Fibroblast of villous mesenchyme (primary cell): ENCODE measurements around the gene NACC2. TPM values are rescaled to one million over a fixed set of nuclear protein-coding genes. Genes with fewer than 3 reads are reported as not detected.

ENCODE experiments used
- DNase-seq: peaks from one replicate; pipeline ENCODE4 v3.0.0-alpha.2; 2010; ENCODE audit warnings: low read depth
- H3K4me3 ChIP-seq: 2 replicates; pipeline ENCODE4 v1.5.1; 2011; ENCODE audit warnings: low read depth, mild to moderate bottlenecking, low read length
- CTCF ChIP-seq: IDR thresholded peaks from 2 replicates; pipeline ENCODE4 v1.5.1; 2012; ENCODE audit warnings: low read depth, mild to moderate bottlenecking, low read length; ENCODE audit not compliant: insufficient read depth
- total RNA-seq: library from RNA; depleted of rRNA; stranded (reverse); fragments of >200 nt; gene quantifications from 2 replicates; pipeline ENCODE4 v1.2.3, GENCODE V29; 2012

NACC2 gene
- total RNA-seq, 1 donor: 34.1 TPM

GRCh38 chr9:136140966-136141365, 45.9 kb upstream of the NACC2 start:
- TF ChIP-seq CTCF: no peak
- no peak for DNase-seq
- no peak overlapping the region for H3K4me3 ChIP-seq

GRCh38 chr9:136140046-136140445, 45.0 kb upstream of the NACC2 start:
- no peak for DNase-seq
- H3K4me3 ChIP-seq: no peak overlapping the region
- TF ChIP-seq CTCF: no peak

GRCh38 chr9:136138566-136138965, 43.5 kb upstream of the NACC2 start:
- H3K4me3 ChIP-seq: no peak overlapping the region
- DNase-seq: peak; percentile 26
- TF ChIP-seq CTCF: peak; percentile 43

- no peak for TF ChIP-seq CTCF
- no peak overlapping the region for H3K4me3 ChIP-seq
- DNase-seq: no peak
Measured at GRCh38 chr9:136137321-136138265, 42.5 kb upstream of the NACC2 start.

GRCh38 chr9:136136127-136136925, 41.2 kb upstream of the NACC2 start:
- H3K4me3 ChIP-seq: no peak overlapping the region
- no peak for TF ChIP-seq CTCF
- DNase-seq: no peak

- no peak for TF ChIP-seq CTCF
- H3K4me3 ChIP-seq: no peak overlapping the region
- DNase-seq: no peak
Measured at GRCh38 chr9:136135326-136136126, 40.4 kb upstream of the NACC2 start.
